Thymus (tissue), 11 donors: Measurements from ENCODE around the gene MBLAC1. TPM values are rescaled to one million over a fixed set of nuclear protein-coding genes. Genes with fewer than 3 reads are reported as not detected.
"Not testable (repeated sequence)": the region's sequence is repeated elsewhere in the genome, so short reads cannot be mapped to it uniquely, and the experiment has no call there.

Experiments
- DNase-seq, 9 donors: peaks; one replicate each; pipeline ENCODE4 v3.0.0-alpha.2; 2013; ENCODE audit warnings: low spot score in 9 of 9, low read depth in 6 of 9, missing footprints in 1 of 9
- H3K27ac ChIP-seq, 2 donors: one replicate each; pipeline ENCODE4 v1.5.1; 2013; ENCODE audit warnings: control low read depth in 1 of 2, low read depth in 1 of 2, low read length in 1 of 2, mild to moderate bottlenecking in 1 of 2, moderate library complexity in 1 of 2
- H3K27me3 ChIP-seq, 2 donors: one replicate each; pipeline ENCODE4 v1.5.1; 2013; ENCODE audit warnings: low read length in 1 of 2; ENCODE audit not compliant: control insufficient read depth in 2 of 2, insufficient read depth in 1 of 2
- H3K36me3 ChIP-seq, 2 donors: one replicate each; pipeline ENCODE4 v1.5.1; 2013; ENCODE audit warnings: low read length in 1 of 2, mild to moderate bottlenecking in 1 of 2, moderate library complexity in 1 of 2; ENCODE audit not compliant: control insufficient read depth in 2 of 2, insufficient read depth in 2 of 2
- H3K4me1 ChIP-seq, 2 donors: one replicate each; pipeline ENCODE4 v1.5.1; 2013; ENCODE audit warnings: low read length in 2 of 2; ENCODE audit not compliant: control insufficient read depth in 2 of 2, insufficient read depth in 2 of 2
- H3K4me3 ChIP-seq, 2 donors: one replicate each; pipeline ENCODE4 v1.5.1; 2013; ENCODE audit warnings: low read length in 2 of 2, control low read depth in 1 of 2, mild to moderate bottlenecking in 1 of 2
- H3K9me3 ChIP-seq, 2 donors: one replicate each; pipeline ENCODE4 v1.5.1; 2013; ENCODE audit warnings: low read length in 1 of 2, mild to moderate bottlenecking in 1 of 2; ENCODE audit not compliant: control insufficient read depth in 2 of 2, insufficient read depth in 1 of 2
- WGBS: extraction: QIAGEN DNeasy Blood & Tissue Kit; methylation state at CpG from one replicate; pipeline ENCODE4 v1.1.7; 2013; 5-methylcytosine and 5-hydroxymethylcytosine counted together
- polyA plus RNA-seq: library from polyadenylated mRNA; stranded (reverse); fragments of 200-250 nt; gene quantifications from one replicate; pipeline ENCODE4 v1.2.3, GENCODE V29; 2013
- total RNA-seq: library from RNA; stranded (reverse); fragments of 120-200 nt; gene quantifications from one replicate; pipeline ENCODE4 v1.2.4, GENCODE V29; 2013
- donor health status: healthy.

The MBLAC1 gene
- total and polyA plus RNA-seq, 2 donors: 2.0 to 3.1 TPM

DNA sequence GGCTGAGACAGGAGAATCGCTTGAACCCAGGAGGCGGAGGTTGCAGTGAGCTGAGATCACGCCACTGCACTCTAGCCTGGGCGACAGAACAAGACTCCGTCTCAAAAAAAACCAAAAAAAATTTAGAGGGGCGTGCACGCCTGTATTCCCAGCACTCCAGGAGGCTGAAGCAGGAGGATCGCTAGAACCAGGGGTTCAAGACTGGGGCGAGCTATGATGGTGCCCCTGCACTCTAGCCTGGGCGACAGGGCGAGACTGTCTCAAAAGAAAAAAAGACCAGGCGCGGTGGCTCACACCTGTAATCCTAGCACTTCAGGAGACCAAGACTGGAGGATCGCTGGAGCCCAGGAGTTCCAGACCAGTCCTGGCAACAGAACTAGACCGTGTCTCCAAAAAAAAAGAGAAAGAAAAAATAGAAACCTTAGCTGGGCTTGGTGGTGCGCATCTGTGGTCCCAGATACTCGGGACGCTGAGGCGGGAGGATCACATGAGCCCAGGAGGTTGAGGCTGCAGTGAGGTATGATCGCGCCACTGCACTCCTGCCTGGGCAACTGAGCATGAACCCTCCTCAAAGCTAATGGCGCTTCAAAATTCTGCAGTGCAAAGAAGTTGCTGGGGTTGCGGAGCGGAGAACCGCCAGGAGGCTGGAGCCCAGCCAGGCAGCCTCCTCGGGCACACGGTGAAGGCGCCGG lies 382 bp upstream of the MBLAC1 start:
- 17% methylated on average over 29 of the region's 29 CpGs for WGBS

DNA sequence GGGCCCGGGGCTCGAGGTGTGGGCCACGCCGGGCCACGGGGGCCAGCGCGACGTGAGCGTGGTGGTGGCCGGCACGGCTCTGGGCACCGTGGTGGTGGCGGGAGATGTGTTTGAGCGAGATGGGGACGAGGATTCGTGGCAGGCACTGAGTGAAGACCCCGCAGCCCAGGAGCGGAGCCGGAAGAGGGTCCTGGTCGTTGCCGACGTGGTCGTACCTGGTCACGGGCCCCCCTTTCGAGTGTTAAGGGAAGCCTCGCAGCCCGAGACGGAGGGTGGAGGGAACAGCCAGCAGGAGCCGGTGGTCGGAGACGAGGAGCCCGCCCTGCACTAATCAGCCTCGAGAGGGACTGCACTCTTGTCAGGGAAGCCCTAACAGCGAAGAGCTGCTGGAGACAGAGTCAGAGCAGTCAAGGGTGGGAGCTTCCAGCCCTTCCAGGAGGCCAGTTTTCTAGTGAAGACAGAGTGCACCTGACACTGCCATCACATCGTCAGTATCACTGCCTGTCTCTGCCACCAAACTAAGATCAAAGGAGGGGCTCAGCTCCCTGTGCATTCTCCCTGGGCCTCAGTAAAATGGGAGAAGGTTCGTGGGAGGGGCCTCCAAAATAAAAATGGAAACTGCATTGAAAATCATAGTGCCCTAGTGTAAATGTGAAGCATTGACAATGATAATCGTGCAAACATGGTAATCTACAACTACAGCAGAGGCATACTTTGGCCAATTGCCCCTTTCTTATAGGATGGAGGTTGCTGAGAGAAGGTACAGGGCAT lies 1.3 kb downstream of the MBLAC1 start:
- peak in 6 of 9 donors; percentile 33 to 73 (median 40) for DNase-seq
- Histone ChIP-seq H3K4me1 (peaks cover 11 to 53% of the 10 kb centered on the region in 2 donors), H3K9me3 (no peaks in the 10 kb centered on the region), H3K4me3 (peak overlapping the region; percentile 71 to 92), H3K36me3 (peaks cover 5 to 7% of the 10 kb centered on the region in 2 donors), H3K27ac (peak overlapping the region; percentile 95 to 100), H3K27me3 (no peaks in the 10 kb centered on the region)
- 4% methylated on average over 37 of the region's 37 CpGs for WGBS

More for the DNA sequence above, 382 bp upstream of the MBLAC1 start:
- Histone ChIP-seq H3K4me1 (peaks cover 11 to 39% of the 10 kb centered on the region in 2 donors), H3K27me3 (no peaks in the 10 kb centered on the region), H3K4me3 (peak overlapping the region; percentile 71 to 92), H3K36me3 (peaks cover 9 to 13% of the 10 kb centered on the region in 2 donors), H3K27ac (peak overlapping the region; percentile 95 to 100), H3K9me3 (no peaks in the 10 kb centered on the region)
- DNase-seq: peak in 1 of 9 donors; percentile 23

DNA sequence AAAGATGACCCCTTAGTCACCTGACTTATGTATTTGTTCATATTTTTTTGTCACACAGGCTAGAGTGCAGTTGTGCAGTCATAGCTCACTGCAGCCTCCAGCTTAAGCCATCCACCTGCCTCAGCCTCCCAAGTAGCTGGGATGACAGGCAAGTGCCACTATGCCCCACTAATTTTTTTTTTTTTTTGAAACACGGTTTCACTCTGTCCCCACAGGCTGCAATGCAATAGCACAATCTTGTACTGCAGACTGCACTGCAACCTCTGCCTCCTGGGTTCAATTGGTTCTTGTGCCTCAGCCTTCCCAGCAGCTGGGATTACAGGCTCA lies 1.8 kb downstream of the MBLAC1 start:
- DNase-seq: no peak
- Histone ChIP-seq H3K36me3 (peaks cover 5 to 7% of the 10 kb centered on the region in 2 donors), H3K4me1 (peaks cover 11 to 54% of the 10 kb centered on the region in 2 donors), H3K4me3 (no peak overlapping the region), H3K27ac (peak overlapping the region in 1 of 2 donors; percentile 95), H3K27me3 (no peaks in the 10 kb centered on the region), H3K9me3 (no peaks in the 10 kb centered on the region)
- WGBS: 83% methylated on average over 1 of the region's 1 CpG

DNA sequence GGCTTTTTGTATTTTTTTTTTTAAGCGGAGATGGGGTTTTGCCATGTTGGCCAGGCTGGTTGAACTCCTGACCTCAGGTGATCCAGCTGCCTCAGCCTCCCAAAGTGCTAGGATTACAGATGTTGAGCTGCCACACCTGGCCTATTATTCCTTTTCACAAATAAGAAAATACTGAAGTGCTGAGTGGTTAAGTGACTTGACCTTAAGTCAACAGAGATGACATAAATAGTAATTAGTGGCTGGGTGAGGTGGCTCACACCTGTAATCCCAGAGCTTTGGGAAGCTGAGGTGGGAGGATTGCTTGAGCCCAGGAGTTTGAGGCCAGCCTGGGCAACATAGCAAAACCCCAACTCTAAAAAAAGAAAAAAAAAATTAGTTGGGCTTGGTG lies 3.4 kb downstream of the MBLAC1 start:
- H3K4me1 ChIP-seq: peaks cover 11 to 47% of the 10 kb centered on the region in 2 donors

DNA sequence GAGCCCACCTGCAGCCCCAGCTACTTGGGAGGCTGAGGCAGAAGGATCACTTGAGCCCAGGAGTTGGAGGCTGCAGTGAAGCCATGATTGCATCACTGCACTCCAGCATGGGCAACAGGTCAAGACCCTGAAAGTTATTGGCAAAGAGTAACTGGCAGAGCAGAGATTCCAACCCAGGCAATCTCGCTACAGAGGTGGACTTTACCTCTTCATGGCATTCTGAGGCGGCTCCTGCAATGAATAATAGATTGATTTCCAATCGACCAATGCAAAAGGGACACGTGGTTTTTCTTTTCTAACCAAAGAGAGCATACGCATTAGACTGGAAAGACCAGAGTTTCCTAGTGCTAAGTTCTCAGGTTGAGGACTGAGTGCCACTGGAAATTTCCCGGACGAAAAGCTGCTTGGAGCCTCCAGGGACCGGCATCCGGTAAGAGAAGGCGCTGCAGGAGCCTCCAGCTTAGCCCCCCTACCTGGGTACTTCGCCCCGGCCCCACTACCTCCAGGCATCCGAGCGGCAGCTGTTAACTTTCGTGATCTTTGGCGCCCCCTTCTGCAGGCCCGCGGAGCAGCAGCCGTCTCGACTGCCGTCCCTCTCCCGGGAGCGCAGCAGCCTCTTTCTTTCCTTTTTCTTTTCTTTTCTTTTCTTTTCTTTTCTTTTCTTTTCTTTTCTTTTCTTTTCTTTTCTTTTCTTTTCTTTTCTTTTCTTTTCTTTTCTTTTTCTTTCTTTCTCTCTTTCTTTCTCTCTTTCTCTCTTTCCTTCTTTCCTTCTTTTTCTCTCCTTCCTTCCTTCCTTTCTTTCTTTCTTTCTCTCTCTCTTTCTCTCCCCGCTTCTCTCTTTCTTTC lies 4.1 kb downstream of the MBLAC1 start:
- peak in 8 of 9 donors; percentile 58 to 88 (median 80) for DNase-seq
- H3K27me3 ChIP-seq: no peaks in the 10 kb centered on the region
- WGBS: 16% methylated on average over 24 of the region's 24 CpGs
- H3K36me3 ChIP-seq: no peaks in the 10 kb centered on the region
- H3K9me3 ChIP-seq: no peaks in the 10 kb centered on the region
- H3K4me1 ChIP-seq: peaks cover 8 to 40% of the 10 kb centered on the region in 2 donors
- no peak overlapping the region for H3K4me3 ChIP-seq
- H3K27ac ChIP-seq: peak overlapping the region in 1 of 2 donors; percentile 18

More for the DNA sequence above, 3.4 kb downstream of the MBLAC1 start:
- not testable (repeated sequence) for H3K9me3 ChIP-seq, H3K4me3 ChIP-seq, H3K27ac ChIP-seq, DNase-seq, H3K36me3 ChIP-seq, H3K27me3 ChIP-seq
- 96% methylated on average over 1 of the region's 1 CpG for WGBS

DNA sequence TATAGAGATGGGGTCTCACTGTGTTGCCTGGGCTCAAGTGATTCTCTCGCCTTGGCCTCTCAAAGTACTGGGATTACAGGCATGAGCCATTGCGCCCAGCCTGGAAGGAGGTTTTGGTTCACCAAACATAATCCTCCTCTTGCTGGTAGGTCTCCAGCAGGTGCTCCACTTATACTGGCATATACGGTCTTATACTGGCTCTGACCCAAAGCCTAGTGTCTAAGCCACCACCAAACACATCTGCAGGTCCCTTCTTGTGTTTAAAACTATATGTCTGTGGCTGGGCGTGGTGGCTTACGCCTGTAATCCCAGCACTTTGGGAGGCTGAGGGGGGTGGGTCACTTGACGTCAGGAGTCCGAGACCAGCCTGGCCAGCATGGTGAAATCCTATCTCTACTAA lies 5.4 kb downstream of the MBLAC1 start:
- Histone ChIP-seq H3K4me3 (no peak overlapping the region), H3K9me3 (no peaks in the 10 kb centered on the region), H3K27me3 (no peaks in the 10 kb centered on the region), H3K36me3 (no peaks in the 10 kb centered on the region), H3K27ac (no peak overlapping the region), H3K4me1 (peaks cover 8 to 35% of the 10 kb centered on the region in 2 donors)
- no peak for DNase-seq
- WGBS: 79% methylated on average over 7 of the region's 7 CpGs

DNA sequence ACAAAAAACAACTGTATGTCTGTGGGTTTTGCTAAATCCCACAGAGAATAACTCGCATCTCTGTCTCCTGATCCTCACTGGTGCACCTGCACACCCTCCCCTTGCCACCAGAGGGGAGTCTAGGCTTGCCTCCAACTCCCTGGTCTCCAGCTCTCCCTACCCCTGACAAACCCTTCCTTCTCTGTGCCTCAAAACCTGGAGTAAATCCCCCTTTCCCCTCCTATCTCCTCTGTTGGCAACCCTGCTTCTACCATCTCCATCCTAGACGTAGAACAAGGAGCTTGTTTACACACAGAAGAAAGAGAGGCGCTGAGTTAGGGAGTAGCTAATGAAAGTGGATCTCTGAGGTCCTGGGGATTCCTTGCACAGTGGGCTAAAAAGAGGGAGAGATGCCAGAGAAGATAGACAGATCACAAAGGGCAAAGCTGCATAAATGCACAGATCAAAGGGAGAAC lies 6.0 kb downstream of the MBLAC1 start:
- WGBS: 44% methylated on average over 3 of the region's 3 CpGs
- DNase-seq: peak in 6 of 9 donors; percentile 65 to 88 (median 70)
- Histone ChIP-seq H3K27me3 (no peaks in the 10 kb centered on the region), H3K9me3 (no peaks in the 10 kb centered on the region), H3K36me3 (no peaks in the 10 kb centered on the region), H3K4me1 (peaks cover 8 to 36% of the 10 kb centered on the region in 2 donors), H3K27ac (no peak overlapping the region), H3K4me3 (no peak overlapping the region)

DNA sequence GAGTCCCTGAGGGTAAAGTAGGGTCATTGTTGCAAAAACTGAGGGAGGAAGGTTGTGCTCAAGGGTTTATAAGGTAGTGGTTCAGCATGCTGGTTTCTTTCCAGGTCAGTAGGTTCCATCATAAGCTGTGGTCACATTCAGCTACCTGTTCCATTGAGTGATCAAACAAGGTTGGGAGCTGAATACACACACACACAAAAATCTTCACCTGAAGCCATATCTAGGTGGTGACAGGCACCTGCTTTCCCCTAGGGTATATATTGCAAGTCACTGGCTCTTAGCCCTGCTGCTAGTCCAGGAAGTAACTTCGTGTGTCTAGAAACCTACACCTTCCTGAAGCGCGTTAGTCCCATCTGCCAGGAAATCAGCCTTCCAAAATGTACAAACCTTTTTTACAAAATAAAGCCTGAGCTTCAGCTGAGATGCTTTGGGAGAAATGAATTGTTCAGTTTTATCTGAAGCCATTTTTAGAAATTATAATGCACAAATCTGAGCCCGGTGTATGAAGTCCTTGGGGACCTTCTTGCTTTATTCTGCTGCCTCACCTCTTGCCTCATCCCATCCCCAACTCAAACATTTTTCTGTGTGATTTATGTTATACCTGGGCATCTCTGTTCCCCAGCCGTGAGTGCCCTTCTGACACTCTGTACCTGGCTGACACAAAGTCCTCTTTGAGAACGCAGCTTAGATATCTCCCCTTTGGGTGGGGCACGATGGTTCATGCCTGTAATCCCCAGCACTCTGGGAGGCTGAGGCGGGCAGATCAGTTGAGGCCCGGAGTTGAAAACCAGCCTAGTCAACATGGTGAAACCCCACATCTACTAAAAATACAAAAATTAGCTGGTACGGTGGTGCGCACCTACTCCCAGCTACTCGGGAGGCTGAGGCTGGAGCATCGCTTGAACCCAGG lies 11.3 kb downstream of the MBLAC1 start:
- Histone ChIP-seq H3K9me3 (no peaks in the 10 kb centered on the region), H3K4me3 (no peak overlapping the region), H3K27ac (peak overlapping the region; percentile 46 to 72), H3K4me1 (peaks cover 4 to 16% of the 10 kb centered on the region in 2 donors), H3K36me3 (no peaks in the 10 kb centered on the region), H3K27me3 (no peaks in the 10 kb centered on the region)
- WGBS: 75% methylated on average over 13 of the region's 13 CpGs
- peak in 2 of 9 donors; percentile 33 to 64 for DNase-seq
